WERI-Rb-1 (cell line): ENCODE data around the gene EDDM3A.
"Not testable (repeated sequence)": the region's sequence is repeated elsewhere in the genome, so short reads cannot be mapped to it uniquely, and the experiment has no call there.

Experiments used
- DNase-seq: peaks from one replicate; pipeline ENCODE4 v3.0.0-alpha.2; 2020
- H3K27ac ChIP-seq: fragments of 250-450 bp; sonication (Bioruptor Pico); 2 replicates; pipeline ENCODE4 v1.5.1; 2020; ENCODE audit warnings: mild to moderate bottlenecking, moderate library complexity
- H3K27me3 ChIP-seq: fragments of 250-450 bp; sonication (Bioruptor Pico); 2 replicates; pipeline ENCODE4 v1.5.1; 2021; ENCODE audit warnings: mild to moderate bottlenecking, low read depth, moderate library complexity; ENCODE audit not compliant: insufficient read depth, severe bottlenecking
- H3K36me3 ChIP-seq: fragments of 250-450 bp; sonication (Bioruptor Pico); 2 replicates; pipeline ENCODE4 v1.5.1; 2020; ENCODE audit warnings: mild to moderate bottlenecking, moderate library complexity
- H3K4me3 ChIP-seq: 2 replicates; pipeline ENCODE4 v1.5.1; 2011; ENCODE audit warnings: low read depth, mild to moderate bottlenecking, control low read depth, low read length
- H3K9me3 ChIP-seq: fragments of 250-450 bp; sonication (Bioruptor Pico); 2 replicates; pipeline ENCODE4 v1.5.1; 2021; ENCODE audit warnings: mild to moderate bottlenecking, moderate library complexity; ENCODE audit not compliant: severe bottlenecking
- TF ChIP-seq, protein P1 (sequence below): IDR thresholded peaks from 2 replicates; pipeline ENCODE4 v1.5.1; 2011; ENCODE audit warnings: low read depth, mild to moderate bottlenecking, control low read depth, inconsistent platforms, low read length

Gene EDDM3A

DNA sequence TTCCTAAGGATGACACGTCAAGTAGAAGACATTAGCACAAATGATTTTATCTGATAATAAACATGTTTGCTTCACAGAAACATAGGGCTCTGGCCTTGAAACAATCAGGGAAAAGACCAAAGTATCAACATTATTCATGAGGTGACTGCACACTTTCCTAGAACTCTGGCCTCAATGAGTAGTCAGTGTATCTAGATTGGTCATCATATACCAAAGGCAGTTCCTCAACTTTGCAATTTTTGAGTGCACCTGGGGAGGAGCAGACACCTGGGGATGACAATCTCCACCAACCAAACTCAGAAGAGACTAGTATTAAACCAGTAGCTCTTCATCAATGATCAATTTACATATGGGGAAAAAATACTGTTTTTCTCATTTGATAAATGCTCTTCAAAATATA lies 4.5 kb downstream of the EDDM3A start:
- Histone ChIP-seq H3K9me3 (peaks cover 19% of the 10 kb centered on the region), H3K27me3 (peaks cover 68% of the 10 kb centered on the region), H3K27ac (no peak overlapping the region), H3K4me3 (no peak overlapping the region), H3K36me3 (no peaks in the 10 kb centered on the region)
- TF ChIP-seq, protein P1, sequence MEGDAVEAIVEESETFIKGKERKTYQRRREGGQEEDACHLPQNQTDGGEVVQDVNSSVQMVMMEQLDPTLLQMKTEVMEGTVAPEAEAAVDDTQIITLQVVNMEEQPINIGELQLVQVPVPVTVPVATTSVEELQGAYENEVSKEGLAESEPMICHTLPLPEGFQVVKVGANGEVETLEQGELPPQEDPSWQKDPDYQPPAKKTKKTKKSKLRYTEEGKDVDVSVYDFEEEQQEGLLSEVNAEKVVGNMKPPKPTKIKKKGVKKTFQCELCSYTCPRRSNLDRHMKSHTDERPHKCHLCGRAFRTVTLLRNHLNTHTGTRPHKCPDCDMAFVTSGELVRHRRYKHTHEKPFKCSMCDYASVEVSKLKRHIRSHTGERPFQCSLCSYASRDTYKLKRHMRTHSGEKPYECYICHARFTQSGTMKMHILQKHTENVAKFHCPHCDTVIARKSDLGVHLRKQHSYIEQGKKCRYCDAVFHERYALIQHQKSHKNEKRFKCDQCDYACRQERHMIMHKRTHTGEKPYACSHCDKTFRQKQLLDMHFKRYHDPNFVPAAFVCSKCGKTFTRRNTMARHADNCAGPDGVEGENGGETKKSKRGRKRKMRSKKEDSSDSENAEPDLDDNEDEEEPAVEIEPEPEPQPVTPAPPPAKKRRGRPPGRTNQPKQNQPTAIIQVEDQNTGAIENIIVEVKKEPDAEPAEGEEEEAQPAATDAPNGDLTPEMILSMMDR, result no peak
- no peak for DNase-seq

DNA sequence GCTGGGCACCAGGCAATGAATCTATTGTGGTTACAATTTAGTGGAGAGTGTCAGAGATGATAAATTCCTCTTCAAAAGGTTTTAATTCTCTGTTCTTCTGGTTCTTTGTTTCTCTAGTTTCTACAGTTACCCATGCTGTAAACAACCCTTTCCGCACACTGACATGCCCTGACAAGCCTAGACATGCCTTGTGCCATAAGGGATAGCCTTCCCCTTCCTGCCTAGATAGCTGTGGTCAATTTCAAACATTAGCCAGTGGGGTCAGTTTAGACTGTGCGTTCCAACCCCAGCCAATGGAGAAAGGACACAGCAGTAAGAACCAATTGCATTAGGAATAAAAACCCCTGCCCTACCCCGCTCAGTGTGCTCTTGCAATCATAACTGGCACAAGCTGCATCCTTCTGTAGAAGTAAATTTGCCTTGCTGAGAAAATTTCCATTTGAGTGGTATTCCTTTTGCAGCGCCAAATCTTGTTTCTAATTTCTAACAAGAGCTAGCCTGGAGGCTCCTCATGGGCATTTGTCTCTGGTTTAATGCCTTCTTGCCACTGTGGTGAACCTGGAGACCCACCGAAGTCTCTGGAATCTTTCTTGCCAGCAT lies 6.4 kb downstream of the EDDM3A start:
- Histone ChIP-seq H3K27ac (no peak overlapping the region), H3K4me3 (no peak overlapping the region), H3K36me3 (no peaks in the 10 kb centered on the region), H3K9me3 (peaks cover 19% of the 10 kb centered on the region), H3K27me3 (peaks cover 68% of the 10 kb centered on the region)
- TF ChIP-seq, protein P1, result no peak
- DNase-seq, result no peak

DNA sequence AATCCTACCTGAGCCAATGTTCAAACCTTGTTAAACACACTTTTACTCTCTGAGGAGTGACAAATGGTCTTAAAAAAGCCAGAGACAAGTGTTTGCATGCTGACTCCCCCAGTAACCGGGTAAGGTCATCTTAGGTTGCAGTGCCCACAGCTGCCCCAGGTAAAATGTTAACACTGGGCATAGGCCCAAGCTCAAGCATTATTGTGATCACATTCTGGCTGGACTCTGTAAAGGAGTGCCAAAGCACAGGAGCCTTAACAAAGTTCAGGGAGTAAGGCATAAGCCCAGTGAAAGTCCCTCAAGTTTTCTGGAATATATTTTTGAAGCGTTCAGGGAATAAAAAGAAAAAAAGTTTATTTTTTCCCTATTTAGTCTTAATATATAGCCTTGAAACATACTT lies 8.6 kb downstream of the EDDM3A start:
- Histone ChIP-seq H3K27ac (no peak overlapping the region), H3K36me3 (no peaks in the 10 kb centered on the region), H3K4me3 (no peak overlapping the region), H3K9me3 (peaks cover 19% of the 10 kb centered on the region), H3K27me3 (peaks cover 61% of the 10 kb centered on the region)
- DNase-seq, result no peak
- TF ChIP-seq, protein P1, result no peak

DNA sequence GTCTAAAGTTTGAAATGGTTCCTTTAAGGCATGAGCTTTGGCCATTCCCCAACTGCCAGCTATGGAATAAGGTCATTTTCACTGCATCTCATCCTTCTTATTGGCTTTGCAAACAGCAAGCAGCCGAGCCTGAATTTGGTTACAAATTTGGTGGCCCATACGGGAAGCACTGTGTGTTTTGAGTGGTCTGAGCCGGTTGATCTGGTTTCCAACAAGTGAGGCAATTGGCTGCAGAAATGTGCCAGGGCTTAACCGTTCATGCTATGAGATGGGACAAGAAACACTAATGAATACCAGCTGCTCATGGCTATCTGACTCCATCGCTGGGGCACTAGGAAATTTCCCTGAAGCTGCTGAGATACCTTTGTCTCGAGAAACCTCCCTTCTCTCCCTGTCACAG lies 9.3 kb downstream of the EDDM3A start:
- Histone ChIP-seq H3K27me3 (peaks cover 60% of the 10 kb centered on the region), H3K4me3 (no peak overlapping the region), H3K9me3 (peaks cover 19% of the 10 kb centered on the region), H3K27ac (no peak overlapping the region), H3K36me3 (no peaks in the 10 kb centered on the region)
- DNase-seq, result no peak
- TF ChIP-seq, protein P1, result no peak

DNA sequence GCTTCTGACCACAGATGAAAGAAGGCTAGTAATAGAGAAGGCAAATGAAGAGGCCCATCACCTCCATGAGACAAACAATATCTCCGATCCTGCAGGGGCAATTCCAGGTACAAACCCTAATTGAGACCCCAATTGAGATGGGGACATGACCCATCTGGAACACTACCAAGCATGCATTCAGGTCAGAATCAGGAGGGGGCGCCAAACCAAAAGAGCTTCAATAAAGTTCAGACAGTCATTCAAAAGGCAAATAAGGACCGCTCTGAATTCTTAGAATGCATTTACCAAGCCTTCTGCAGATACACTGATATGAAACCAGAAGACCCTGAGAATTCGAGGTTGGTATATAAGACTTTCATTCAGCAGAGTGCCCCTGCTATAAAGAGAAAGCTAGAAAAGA lies 12.3 kb downstream of the EDDM3A start:
- peaks cover 70% of the 10 kb centered on the region for H3K27me3 ChIP-seq
- no peak for DNase-seq
- TF ChIP-seq, protein P1, result no peak
- no peak overlapping the region for H3K27ac ChIP-seq
- no peaks in the 10 kb centered on the region for H3K36me3 ChIP-seq
- H3K4me3 ChIP-seq, result no peak overlapping the region
- H3K9me3 ChIP-seq, result peaks cover 3% of the 10 kb centered on the region

DNA sequence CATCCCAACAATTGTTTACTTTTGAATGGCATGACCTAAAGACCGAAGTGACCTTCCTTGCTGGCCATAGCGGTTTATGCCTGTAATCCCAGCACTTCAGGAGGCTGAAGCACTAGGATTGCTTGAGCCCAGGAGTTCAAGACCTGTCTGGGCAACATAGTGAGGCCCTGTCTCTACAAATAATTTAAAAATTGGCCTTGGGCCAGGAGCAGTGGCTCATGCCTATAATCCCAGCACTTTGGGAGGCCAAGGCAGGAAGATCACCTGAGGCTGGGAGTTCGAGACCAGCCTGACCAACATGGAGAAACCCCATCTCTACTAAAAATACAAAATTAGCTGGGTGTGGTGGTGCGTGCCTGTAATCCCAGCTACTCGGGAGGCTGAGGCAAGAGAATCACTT lies 13.8 kb downstream of the EDDM3A start:
- DNase-seq, H3K9me3 ChIP-seq, H3K4me3 ChIP-seq, H3K36me3 ChIP-seq, H3K27ac ChIP-seq: not testable (repeated sequence)
- peaks cover 76% of the 10 kb centered on the region for H3K27me3 ChIP-seq
